ENCODE data around the gene FUT3.

Gene FUT3

DNA sequence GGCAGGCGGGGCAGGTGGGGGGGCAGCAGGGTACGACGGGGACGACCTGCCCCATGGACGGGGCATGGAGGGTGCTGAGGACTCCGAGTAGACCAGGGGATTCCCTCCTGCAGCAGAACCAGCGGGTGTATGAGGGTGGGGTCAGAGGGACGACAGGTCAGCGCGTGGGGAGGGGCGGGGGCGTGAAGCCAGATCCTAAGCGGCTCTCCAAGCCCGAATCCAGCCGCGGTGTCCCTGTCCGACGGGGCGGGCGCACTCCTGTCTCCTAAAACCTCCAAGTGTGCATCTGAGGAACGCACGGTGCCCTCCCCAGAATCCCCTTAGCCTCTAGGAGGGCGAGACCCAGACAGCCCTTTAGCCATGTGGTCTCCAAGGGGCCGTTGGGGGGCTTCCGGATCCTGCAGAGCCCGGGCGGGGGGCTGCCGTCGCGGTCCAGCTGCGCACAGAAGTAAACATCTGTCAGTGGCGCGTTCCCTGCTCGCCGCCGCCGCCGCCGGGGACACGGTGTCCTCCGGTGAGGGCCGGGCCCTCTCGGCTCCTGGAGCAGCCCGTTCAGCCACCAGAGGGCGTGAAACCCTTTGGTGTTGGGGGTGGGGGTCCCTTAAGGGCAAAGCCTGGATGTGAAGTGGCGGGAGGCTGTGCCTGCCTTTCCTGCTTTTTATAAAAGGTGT, 45.7 kb downstream of the FUT3 start:
- Mint-ChIP-seq H3K27me3 (peaks cover 2% of the 10 kb centered on the region), H3K4me3 (no peak overlapping the region), H3K9me3 (no peaks in the 10 kb centered on the region), H3K27ac (no peak overlapping the region), H3K36me3 (no peaks in the 10 kb centered on the region), H3K4me1 (peaks cover 18% of the 10 kb centered on the region)

DNA sequence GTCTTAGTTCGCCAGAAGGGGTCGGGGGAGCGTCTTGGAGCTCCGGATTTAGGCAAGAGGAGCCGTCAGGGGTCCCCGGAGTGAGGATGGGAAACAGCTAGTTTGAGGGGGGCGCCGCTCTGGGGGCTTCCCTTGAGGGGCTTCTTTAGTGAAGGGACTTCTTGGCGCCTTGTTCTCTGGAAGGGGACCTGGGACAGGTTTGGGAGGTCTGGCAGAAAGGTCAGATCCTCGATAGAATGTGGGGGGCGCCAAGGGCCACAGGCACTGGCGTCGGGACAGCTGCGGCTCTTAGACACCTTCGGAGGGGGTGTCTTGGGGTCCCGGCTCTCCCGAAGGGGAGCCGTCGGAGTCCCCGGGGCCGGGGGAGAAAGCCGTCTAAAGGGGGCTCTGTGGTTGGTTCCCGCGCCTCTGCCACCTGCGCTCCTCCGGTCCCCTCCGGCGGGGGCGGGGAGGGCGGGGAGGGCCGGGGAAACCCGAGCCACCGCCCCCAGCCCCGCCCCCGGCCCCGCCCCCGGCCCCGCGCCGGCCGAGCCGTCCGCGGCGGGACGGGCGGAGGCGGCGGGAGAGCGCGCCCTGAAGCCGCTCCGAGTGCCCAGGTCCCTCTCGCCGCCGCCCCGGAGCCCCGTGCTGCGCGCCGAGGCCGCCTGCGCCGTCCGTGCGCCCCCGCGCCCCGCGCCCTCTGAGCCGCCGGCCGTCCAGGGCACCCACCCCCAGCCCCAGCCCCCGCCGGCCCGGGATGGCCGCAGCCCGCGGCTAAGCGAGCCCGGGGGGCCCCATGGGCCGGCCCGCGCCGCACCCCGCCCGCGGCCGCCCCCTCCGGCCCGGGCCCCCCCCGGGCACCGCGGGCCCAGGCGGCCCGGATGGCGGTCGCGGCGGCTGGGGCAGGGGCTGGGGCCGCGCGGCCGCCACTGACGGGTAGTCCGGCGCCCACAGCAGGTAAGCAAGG, 46.5 kb downstream of the FUT3 start, which contains the start of gene NRTN:
NRTN (plus strand) TSS at position 552 of the 946 bp plus-strand sequence. CDS start 19,099 bp downstream, outside the sequence.
- peak within 1 kb of the TSS; percentile 84 for H3K27ac Mint-ChIP-seq
- peak within 1 kb of the TSS; percentile 74 for H3K4me3 Mint-ChIP-seq
- no peaks in the 10 kb centered on the region for H3K9me3 Mint-ChIP-seq
- no peaks in the 10 kb centered on the region for H3K36me3 Mint-ChIP-seq
- peaks cover 18% of the 10 kb centered on the region for H3K4me1 Mint-ChIP-seq
- H3K27me3 Mint-ChIP-seq: peaks cover 3% of the 10 kb centered on the region

DNA sequence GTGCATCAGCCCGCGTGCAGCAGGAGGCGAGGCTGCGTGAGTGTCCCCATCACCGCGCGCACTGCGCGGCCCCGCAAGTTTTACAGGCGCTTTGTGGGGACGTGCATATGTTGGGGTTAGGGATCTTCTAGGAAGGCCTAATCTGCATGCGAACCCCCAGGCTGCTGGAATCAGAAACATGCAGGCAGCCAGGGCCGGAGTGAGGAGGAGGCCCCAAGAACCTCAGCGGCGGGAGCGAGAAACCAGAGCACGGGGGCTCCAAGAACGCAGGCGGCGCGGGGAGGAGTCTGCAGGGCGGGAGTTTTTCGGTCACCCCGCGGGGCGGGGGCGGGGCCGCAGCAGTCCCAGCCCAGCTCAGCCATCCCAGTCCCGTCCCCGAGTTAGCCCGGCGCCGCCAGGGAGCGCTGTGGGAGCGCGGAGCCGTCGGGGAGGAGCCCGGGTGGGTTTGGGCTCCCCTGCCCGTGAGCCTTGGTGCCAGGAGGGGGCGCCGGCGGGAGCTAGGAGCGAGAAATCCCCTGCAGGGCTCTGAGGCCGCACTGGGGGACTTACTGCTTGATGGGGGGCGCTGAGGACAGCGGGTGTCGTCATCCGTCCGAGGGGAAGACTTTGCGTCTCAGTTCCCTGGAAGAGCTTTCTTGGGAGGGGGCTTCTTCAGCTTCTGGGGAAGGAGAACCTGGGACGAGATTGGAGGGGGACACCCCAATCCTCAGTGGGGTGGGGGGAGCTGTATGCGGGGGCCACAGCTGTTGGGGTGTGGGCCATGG, 47.3 kb downstream of the FUT3 start:
- Mint-ChIP-seq H3K4me1 (peaks cover 18% of the 10 kb centered on the region), H3K27ac (peak overlapping the region; percentile 84), H3K27me3 (peaks cover 4% of the 10 kb centered on the region), H3K36me3 (no peaks in the 10 kb centered on the region), H3K9me3 (no peaks in the 10 kb centered on the region), H3K4me3 (peak overlapping the region; percentile 74)

DNA sequence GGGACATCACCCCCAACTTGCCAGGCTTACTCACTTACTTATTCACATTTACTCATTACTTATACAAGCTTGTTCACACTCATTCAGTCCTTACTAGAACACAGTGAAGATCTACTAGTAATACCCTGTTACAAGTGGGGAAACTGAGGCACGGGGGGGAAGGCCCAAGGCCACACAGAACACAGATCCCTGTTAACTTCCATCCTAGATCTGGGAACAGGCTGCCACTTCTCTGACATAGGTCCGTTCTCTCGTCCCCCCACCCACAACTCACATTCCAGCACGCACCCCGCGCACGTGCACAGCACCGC, 47.9 kb downstream of the FUT3 start:
- peaks cover 5% of the 10 kb centered on the region for H3K27me3 Mint-ChIP-seq
- H3K36me3 Mint-ChIP-seq: no peaks in the 10 kb centered on the region
- H3K9me3 Mint-ChIP-seq: no peaks in the 10 kb centered on the region
- H3K27ac Mint-ChIP-seq: no peak overlapping the region
- H3K4me1 Mint-ChIP-seq: peaks cover 18% of the 10 kb centered on the region
- H3K4me3 Mint-ChIP-seq: peak overlapping the region; percentile 57

DNA sequence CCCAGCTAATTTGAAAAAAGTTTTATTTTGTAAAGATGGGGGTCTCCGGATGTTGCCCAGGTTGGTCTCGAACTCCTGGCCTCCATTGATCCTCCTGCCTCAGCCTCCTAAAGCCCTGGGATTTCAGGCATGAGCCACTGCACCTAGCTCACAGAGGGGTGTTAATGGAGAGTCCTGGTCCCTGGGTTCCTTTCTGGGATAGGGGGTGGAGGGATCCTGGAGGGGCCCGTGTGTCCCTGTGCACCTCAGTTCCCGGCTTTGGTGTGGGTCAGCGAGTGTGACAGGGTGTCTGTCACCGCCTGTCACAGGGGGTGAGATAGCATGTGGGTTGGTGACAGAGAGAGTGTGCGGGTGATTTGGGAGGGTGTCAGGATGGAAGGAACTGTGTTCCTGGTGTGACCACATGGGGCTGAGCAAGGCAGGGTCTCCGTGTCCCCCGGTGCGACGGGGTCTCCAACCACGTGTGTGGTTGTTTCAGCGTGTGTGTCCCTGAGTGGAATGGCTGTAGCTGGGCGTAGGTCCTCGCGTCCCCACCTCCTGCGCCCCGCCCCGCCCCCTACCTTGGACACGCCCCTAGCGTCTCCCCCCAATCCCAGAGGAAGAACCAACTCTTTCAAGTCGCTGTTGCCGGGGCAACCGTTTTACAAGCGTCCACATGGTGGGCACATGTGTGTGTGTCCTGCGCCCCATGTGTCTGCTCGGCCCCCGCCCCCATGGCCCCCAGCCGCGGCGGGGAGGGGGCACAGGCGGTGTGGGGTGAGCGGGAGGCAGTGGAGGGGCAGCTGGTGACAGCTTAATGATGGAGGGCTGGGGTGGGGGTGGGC, 49.2 kb downstream of the FUT3 start:
- Mint-ChIP-seq H3K27ac (peak overlapping the region; percentile 63), H3K4me1 (peaks cover 18% of the 10 kb centered on the region), H3K9me3 (no peaks in the 10 kb centered on the region), H3K27me3 (peaks cover 5% of the 10 kb centered on the region), H3K4me3 (peak overlapping the region; percentile 34), H3K36me3 (no peaks in the 10 kb centered on the region)

DNA sequence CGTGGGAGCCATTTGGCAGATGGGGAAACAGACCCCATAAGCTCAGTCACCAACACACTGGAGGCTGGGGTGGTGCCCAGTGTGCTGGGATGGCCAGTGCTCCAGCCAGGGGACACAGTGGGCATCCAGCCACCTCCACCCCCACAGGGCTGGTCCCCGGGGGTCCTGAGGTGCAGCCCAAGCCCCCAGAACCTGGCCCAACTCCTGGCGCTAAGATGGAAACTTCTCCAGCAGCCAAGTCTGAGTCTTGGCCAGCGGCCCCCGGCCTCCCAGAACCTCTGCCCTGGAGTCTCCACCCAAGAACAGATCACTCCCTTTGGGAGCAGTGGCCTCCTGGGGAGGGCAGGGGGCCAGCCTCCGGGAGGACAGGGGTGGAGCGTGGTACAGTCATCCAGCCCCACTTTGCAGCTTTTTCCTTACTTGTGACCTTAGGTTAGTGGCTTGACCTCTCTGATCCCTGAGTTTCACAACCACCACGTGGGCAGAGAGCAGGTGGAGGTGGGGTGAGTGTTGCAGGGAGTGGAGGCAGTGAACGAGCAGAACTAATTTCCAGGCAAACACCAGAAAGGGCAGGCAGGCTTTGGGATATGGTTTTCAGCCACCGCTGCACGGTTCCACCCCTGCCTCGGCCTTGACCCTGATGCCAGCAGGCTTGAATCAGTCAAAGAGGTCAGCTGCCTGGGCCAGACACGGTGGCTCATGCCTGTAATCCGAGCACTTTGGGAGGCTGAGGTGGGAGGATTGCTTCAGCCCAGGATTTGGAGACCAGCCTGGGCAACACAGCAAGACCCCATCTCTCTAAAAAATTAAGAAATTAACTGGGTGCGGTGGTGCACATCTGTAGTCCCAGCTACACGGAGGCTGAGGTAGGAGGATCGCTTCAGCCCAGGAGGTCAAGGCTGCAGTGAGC, 50.6 kb downstream of the FUT3 start:
- peaks cover 5% of the 10 kb centered on the region for H3K27me3 Mint-ChIP-seq
- no peaks in the 10 kb centered on the region for H3K9me3 Mint-ChIP-seq
- peaks cover 18% of the 10 kb centered on the region for H3K4me1 Mint-ChIP-seq
- H3K36me3 Mint-ChIP-seq: no peaks in the 10 kb centered on the region
- H3K27ac Mint-ChIP-seq: no peak overlapping the region
- H3K4me3 Mint-ChIP-seq: no peak overlapping the region

DNA sequence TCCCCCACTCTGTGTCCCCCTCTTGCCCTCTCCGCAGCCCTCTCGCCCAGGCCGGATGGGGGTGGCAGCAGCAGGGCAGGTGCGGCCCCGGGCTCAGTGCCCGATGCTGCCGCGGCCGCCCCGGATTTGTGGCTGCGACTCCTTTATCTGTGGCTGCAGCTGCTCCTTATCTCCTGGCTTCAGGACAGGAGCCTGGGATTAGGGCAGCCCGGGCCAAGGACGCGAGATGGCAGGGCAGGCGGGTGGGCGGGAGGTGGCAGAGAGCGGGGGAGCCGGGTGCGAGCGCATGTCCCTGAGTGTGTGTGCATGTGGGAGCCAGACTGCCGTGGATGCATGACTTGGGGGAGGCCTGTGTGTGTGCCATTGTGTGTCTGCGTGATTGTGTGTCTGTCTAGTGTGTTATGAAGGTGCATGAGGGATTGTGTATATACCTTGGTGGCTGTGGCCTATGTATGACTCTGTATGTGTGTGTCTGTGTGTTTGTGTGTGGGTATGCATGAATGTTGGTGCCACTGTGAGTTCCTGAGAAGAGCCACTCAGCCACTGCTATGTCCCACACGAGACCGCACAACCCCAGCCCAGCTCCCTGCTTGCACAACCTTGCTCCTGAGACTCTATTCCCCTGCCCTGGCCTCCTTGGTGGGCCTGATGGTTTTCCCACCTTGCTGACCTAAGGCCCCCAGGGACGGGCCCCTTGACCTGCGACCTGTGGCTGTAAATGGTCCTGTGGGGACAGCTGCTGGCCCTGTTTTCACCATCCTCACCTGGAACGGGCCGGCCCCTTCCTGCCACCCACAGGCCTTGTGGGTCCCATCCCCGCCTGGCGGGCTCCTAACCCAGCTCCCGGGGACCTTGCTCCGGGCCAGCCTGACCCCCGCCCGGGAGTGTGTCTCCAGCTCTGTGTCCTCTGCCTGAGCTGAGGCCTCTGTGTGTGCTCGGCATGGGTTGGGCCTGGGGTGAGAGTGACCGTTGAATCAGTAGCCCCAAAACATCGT, 51.7 kb downstream of the FUT3 start:
- no peak overlapping the region for H3K27ac Mint-ChIP-seq
- H3K4me3 Mint-ChIP-seq: no peak overlapping the region
- no peaks in the 10 kb centered on the region for H3K9me3 Mint-ChIP-seq
- H3K27me3 Mint-ChIP-seq: peaks cover 5% of the 10 kb centered on the region
- H3K36me3 Mint-ChIP-seq: no peaks in the 10 kb centered on the region
- H3K4me1 Mint-ChIP-seq: peaks cover 18% of the 10 kb centered on the region

DNA sequence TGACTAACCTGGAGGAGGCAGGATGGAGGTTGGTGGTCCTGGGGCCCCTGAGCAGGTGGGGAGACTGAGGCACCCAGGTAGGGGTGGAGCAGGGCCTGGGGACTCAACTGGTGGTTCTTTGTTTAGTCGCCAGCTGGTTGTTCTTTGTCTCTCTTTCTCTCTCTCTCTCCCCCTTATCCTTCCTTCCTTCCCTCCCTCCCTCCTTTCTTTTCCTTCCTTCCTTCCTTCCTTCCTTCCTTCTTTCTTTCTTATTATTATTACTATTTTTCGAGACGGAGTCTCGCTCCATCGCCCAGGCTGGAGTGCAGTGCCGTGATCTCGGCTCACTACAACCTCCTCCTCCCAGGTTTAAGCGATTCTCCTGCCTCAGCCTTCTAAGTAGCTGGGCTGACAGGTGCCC, 53.0 kb downstream of the FUT3 start:
- Mint-ChIP-seq H3K9me3 (no peaks in the 10 kb centered on the region), H3K27ac (no peak overlapping the region), H3K27me3 (peaks cover 5% of the 10 kb centered on the region), H3K4me3 (no peak overlapping the region), H3K4me1 (peaks cover 6% of the 10 kb centered on the region), H3K36me3 (no peaks in the 10 kb centered on the region)

DNA sequence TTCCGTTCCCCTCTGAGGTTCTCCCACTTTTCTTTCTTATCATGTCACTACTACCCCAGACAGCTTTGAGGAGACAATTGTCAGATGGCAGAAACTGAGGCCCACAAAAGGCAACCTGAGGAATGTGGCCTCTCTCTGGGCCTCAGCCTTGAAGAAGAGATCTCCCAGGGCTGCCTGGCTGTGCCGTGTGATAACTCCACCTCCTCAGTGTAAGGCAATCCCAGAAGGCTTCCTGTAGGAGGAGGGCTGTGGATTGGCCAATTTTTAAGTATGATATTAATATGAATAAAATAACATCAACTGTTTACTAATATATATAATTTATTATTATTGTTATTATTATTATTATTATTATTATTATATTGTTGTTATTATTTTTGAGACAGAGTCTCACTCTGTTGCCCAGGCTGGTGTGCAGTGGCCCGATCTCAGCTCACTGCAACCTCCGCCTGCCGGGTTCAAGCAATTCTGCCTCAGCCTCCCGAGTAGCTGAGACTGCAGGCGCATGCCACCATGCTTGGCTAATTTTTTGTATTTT, 55.8 kb downstream of the FUT3 start:
- H3K9me3 Mint-ChIP-seq: no peaks in the 10 kb centered on the region
- H3K27ac Mint-ChIP-seq: no peak overlapping the region
- peaks cover 5% of the 10 kb centered on the region for H3K4me1 Mint-ChIP-seq
- H3K4me3 Mint-ChIP-seq: no peak overlapping the region
- H3K36me3 Mint-ChIP-seq: peaks cover 1% of the 10 kb centered on the region
- H3K27me3 Mint-ChIP-seq: peaks cover 2% of the 10 kb centered on the region

DNA sequence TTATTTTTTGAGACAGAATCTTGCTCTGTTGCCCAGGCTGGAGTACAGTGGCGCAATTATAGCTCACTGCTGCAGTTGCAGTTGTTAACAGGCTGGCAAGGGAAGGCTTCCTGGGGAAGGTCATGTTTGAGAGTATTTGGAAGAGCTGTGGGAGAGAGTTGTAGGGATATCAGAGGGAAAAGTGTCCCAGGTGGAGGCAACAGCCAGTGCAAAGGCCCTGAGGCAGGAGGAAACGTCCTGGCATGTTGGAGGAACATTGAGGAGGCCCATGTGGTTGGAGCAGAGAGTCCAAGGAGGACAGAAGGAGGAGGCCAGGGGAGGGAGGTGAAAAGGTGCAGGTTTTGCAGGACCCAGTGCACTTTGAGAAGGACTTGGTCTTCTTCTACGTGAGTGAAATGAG, 58.1 kb downstream of the FUT3 start:
- Mint-ChIP-seq H3K36me3 (peaks cover 10% of the 10 kb centered on the region), H3K9me3 (no peaks in the 10 kb centered on the region), H3K4me3 (no peak overlapping the region), H3K4me1 (peaks cover 11% of the 10 kb centered on the region), H3K27ac (peak overlapping the region; percentile 23), H3K27me3 (no peaks in the 10 kb centered on the region)
